HG02678 (cell line): Measurements from ENCODE around the gene OSCP1.

ENCODE experiments used
- ATAC-seq: cut with Tn5 transposase; IDR thresholded peaks from one replicate; pipeline ENCODE4 v1.9.1; 2021; ENCODE audit warnings: mild to moderate bottlenecking, moderate library complexity; ENCODE audit not compliant: unreplicated experiment

The OSCP1 gene

GRCh38 chr1:36386265-36387140 lies 63.7 kb downstream of the OSCP1 start:
- ATAC-seq: peak; percentile 45

- peak; percentile 87 for ATAC-seq
These were observed 64.6 kb downstream of the OSCP1 start, which contains the start of gene STK40 for GRCh38 chr1:36385410-36386264. Gene STK40, minus strand, starts transcription at chr1:36385924. Its CDS starts 24,592 bp downstream, at chr1:36361332.

GRCh38 chr1:36384542-36385409 lies 65.5 kb downstream of the OSCP1 start:
- no peak for ATAC-seq

GRCh38 chr1:36383240-36383639 lies 67.0 kb downstream of the OSCP1 start:
- ATAC-seq: no peak

- ATAC-seq: no peak
These were observed 67.6 kb downstream of the OSCP1 start for GRCh38 chr1:36382669-36383068.

- no peak for ATAC-seq
These were observed 68.0 kb downstream of the OSCP1 start for GRCh38 chr1:36382231-36382630.

- ATAC-seq: no peak
These were observed 68.8 kb downstream of the OSCP1 start for GRCh38 chr1:36381405-36381804.

- ATAC-seq: no peak
These were observed 69.5 kb downstream of the OSCP1 start for GRCh38 chr1:36380782-36381181.

- no peak for ATAC-seq
These were observed 70.1 kb downstream of the OSCP1 start for GRCh38 chr1:36380143-36380619.

GRCh38 chr1:36377791-36378492 lies 72.3 kb downstream of the OSCP1 start:
- ATAC-seq: no peak

- no peak for ATAC-seq
These were observed 77.6 kb downstream of the OSCP1 start for GRCh38 chr1:36372617-36373016.

GRCh38 chr1:36369061-36369861 lies 81.0 kb downstream of the OSCP1 start:
- no peak for ATAC-seq
